Choroid plexus epithelial cell (primary cell): ENCODE measurements around the gene ZNF117.
A peak's percentile ranks its signal among the peaks of the same experiment; 100 is the strongest.

ENCODE experiments used
- DNase-seq: peaks from one replicate; pipeline ENCODE4 v3.0.0-alpha.2; 2010; ENCODE audit warnings: low read depth
- H3K4me3 ChIP-seq: 2 replicates; pipeline ENCODE4 v1.5.1; 2011; ENCODE audit warnings: low read depth, mild to moderate bottlenecking, control low read depth, low read length, moderate library complexity
- TF ChIP-seq, protein P1 (sequence below): conservative IDR thresholded peaks from 2 replicates; pipeline ENCODE4 v1.5.1; 2011; ENCODE audit warnings: low read depth, mild to moderate bottlenecking, control low read depth, inconsistent platforms, low read length, moderate library complexity

The ZNF117 gene

DNA sequence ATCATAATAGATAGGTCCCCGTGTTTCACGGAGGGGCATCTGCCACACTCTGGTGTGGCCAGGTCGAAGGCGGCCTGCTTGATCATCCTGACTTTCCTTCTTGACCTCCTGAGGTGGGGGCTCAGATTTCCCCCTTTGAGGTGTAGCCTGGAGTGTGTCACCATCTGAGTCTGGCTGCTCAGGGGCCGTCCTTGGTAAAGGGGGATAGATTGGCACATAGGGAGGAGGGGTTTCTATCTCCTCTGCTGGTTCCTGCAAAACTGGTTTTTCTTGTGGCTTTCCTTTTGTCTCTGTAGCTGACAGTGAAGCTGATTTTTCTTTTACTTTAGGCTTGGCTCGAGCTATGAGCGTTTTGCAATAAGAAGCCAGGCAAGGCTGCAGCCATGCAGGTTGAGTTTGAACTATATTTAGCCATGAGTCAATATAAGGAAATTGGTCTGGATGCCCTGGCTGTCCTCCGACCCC is 7.1 kb upstream of the ZNF117 start:
- peak; percentile 87 for DNase-seq
- TF ChIP-seq, protein P1, sequence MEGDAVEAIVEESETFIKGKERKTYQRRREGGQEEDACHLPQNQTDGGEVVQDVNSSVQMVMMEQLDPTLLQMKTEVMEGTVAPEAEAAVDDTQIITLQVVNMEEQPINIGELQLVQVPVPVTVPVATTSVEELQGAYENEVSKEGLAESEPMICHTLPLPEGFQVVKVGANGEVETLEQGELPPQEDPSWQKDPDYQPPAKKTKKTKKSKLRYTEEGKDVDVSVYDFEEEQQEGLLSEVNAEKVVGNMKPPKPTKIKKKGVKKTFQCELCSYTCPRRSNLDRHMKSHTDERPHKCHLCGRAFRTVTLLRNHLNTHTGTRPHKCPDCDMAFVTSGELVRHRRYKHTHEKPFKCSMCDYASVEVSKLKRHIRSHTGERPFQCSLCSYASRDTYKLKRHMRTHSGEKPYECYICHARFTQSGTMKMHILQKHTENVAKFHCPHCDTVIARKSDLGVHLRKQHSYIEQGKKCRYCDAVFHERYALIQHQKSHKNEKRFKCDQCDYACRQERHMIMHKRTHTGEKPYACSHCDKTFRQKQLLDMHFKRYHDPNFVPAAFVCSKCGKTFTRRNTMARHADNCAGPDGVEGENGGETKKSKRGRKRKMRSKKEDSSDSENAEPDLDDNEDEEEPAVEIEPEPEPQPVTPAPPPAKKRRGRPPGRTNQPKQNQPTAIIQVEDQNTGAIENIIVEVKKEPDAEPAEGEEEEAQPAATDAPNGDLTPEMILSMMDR = no peak
- no peak overlapping the region for H3K4me3 ChIP-seq

DNA sequence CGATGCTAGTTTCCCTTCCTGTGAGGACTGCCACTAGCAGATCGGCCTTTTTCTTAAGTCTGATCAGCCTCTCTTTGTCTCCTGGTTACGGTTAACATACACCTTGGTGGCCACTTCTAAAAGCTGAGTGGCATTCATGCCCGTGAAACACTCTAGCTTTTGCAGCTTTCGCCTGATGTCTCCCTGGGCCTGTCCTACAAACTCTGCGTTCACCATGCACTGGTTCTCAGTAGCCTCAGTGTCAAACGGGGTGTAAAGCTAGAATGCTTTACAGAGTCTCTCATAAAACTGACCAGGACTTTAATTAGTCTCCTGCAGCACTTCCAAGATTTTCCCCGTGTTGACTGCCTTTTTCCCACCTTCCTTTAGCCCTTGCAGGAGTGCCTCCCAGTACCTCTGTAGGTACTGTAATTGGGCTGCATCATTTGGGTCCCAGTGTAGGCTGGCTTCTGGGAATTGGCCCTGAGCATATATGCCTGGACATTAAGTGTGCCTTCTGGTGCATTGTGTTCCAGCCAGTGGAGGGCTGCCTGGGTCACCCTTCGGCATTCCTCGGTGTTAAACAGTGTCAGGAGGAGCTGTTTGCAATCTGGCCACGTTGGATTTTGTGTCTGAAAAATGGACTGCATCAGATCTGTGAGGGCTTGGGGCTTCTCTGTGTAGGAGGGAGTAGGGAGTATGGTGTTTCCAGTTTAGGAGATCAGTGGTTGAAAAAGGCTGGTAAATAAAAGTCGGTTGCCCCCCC is 6.5 kb upstream of the ZNF117 start:
- TF ChIP-seq, protein P1 = no peak
- DNase-seq = no peak
- H3K4me3 ChIP-seq = no peak overlapping the region

DNA sequence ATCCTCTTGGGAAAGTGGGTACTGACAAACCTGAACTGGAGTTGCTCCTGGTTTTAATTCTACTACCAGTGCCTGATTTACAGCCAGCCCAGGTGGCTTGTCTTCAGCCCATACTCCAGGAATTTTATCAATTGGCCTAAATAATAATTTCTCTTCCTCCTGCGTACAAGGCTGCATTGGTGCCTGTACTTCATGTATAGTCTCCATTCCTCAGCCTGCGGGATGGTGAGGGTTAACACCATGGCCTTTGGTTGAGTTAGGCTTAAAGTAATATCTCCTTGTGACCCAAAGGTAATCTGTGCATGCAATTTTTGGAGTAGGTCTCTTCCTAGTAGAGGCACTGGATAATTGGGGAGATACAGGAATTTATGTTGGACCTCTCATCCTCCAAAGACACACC is 5.5 kb upstream of the ZNF117 start:
- TF ChIP-seq, protein P1 = no peak
- no peak overlapping the region for H3K4me3 ChIP-seq
- no peak for DNase-seq

DNA sequence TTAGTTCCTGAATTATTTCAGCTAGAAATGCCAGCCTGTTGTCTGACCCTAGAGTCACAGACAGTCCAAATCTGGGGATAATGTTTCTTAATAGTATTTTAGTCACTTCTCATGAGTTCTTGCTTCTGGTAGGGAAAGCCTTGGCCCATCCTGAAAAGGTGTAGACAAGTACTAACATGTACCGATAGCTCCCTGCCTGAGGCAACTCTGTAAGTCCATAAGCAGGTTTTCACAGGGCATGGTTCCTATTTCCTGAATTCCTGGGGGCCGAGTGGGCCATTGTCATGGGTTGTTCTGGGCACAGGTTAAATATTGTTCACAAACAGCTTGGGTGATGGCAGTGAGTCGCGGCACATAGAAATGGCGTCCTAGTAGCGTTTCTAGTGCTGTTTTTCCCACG is 3.1 kb upstream of the ZNF117 start:
- DNase-seq = no peak
- TF ChIP-seq, protein P1 = no peak
- H3K4me3 ChIP-seq = no peak overlapping the region

DNA sequence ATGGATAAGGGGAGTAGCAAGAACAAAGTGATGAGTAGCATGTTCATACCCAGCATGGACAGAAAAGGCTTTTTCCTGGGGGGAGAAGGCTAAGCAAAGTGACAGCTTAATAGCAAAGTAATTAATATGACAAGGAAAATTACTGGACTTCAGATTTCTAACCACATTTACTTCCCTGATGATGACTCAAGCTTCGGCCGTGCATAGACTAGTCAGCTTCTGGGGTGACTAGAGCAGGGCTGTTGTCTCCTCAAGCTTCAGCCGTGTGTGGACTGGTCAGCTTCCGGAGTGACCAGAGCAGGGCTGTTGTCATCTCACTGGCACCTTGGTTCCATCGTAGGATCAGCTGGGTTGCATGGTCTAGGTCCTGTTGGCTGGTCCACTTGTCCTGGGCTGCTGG is 2.1 kb upstream of the ZNF117 start:
- TF ChIP-seq, protein P1 = no peak
- no peak for DNase-seq
- H3K4me3 ChIP-seq = no peak overlapping the region

DNA sequence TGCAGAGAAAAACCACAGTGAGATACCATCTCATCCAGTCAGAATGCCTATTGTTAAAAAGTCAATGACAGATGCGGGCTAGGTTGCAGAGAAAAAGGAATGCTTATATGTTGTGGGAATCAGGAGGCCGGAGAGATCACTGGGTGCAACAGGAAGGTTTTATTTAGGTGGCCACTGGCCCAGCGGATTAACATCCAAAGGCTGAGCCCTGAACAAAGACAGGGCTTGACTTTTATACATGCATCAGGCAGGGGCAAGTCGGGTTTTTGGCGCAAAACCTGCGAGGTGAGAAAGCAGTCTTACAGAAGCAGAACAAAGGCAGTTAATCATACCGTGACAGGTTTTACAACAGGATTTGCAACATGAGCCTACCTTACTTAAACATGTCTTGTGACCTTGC is 620 bp downstream of the ZNF117 start:
- no peak for DNase-seq
- TF ChIP-seq, protein P1 = no peak
- H3K4me3 ChIP-seq = no peak overlapping the region
